Panc1 (cell line): ENCODE measurements around the gene NTN4. TPM values are rescaled to one million over a fixed set of nuclear protein-coding genes. Genes with fewer than 3 reads are reported as not detected.
A peak's percentile ranks its signal among the peaks of the same experiment; 100 is the strongest.

Experiments
- ATAC-seq: fragments of 200-7000 bp; cut with Tn5 transposase; 2 replicates; pipeline ENCODE4 v1.9.1; 2020; ENCODE audit warnings: mild to moderate bottlenecking, moderate library complexity
- BruUV-seq: library from RNA; stranded (reverse); fragments of 400-500 nt; replicated peaks from 2 replicates; lab custom pipeline; 2021; lab: Mats Ljungman, UMichigan
- CTCF ChIA-PET: fragments of 300-600 bp; sonication (Branson Sonifier 250); formaldehyde crosslinking; loops from one replicate; lab custom pipeline; 2022; ENCODE audit warnings: antibody characterized with exemption; lab: Charles Lee
- POLR2A ChIA-PET: fragments of 300-600 bp; sonication (Branson Sonifier 250); formaldehyde crosslinking; loops from one replicate; lab custom pipeline; 2022; ENCODE audit warnings: antibody characterized with exemption; lab: Charles Lee
- DNase-seq: peaks from one replicate; pipeline ENCODE4 v3.0.0-alpha.2; 2010; ENCODE audit warnings: low read depth, low spot score
- H3K27ac ChIP-seq: 2 replicates; pipeline ENCODE4 v1.5.1; 2011; ENCODE audit warnings: mild to moderate bottlenecking, low read length, inconsistent platforms
- H3K27me3 ChIP-seq: fragments of 200-500 bp; sonication (Bioruptor generic); 2 replicates; pipeline ENCODE4 v1.6.0; 2014; ENCODE audit warnings: low read length, inconsistent platforms; ENCODE audit not compliant: control insufficient read depth, insufficient read depth
- H3K36me3 ChIP-seq: fragments of 200-500 bp; sonication (Bioruptor generic); 2 replicates; pipeline ENCODE4 v1.5.1; 2014; ENCODE audit warnings: inconsistent platforms, mild to moderate bottlenecking, low read length, moderate library complexity; ENCODE audit not compliant: control insufficient read depth, insufficient read depth
- H3K4me1 ChIP-seq: 2 replicates; pipeline ENCODE4 v1.5.1; 2011; ENCODE audit warnings: inconsistent platforms, mild to moderate bottlenecking, low read length, moderate library complexity; ENCODE audit not compliant: control insufficient read depth, insufficient read depth
- H3K4me3 ChIP-seq, 2 experiments: 2 replicates each; pipeline ENCODE4 v1.5.1; 2011 to 2012; ENCODE audit warnings: low read depth in 2 of 2, low read length in 2 of 2, mild to moderate bottlenecking in 2 of 2, inconsistent platforms in 1 of 2, moderate library complexity in 1 of 2
- H3K9me3 ChIP-seq: fragments of 200-500 bp; sonication (Bioruptor generic); 2 replicates; pipeline ENCODE4 v1.5.1; 2014; ENCODE audit warnings: low read depth, mild to moderate bottlenecking, inconsistent platforms, low read length, moderate library complexity; ENCODE audit not compliant: control insufficient read depth, insufficient read depth
- POLR2AphosphoS5 ChIP-seq: IDR thresholded peaks from 2 replicates; pipeline ENCODE4 v1.6.1; 2012; ENCODE audit warnings: mild to moderate bottlenecking, low read depth, low read length, moderate library complexity
- SIN3A ChIP-seq: IDR thresholded peaks from 2 replicates; pipeline ENCODE4 v1.6.1; 2012; ENCODE audit warnings: low read depth, mild to moderate bottlenecking, low read length, moderate library complexity, borderline replicate concordance; ENCODE audit not compliant: insufficient read depth
- TCF7L2 ChIP-seq: IDR thresholded peaks from 2 replicates; pipeline ENCODE4 v1.6.1; 2011; ENCODE audit warnings: mild to moderate bottlenecking, low read depth, low read length, inconsistent platforms
- in situ Hi-C: cut with HindIII; loops from 2 replicates; pipeline ENCODE4 v1.10.0; 2016; ENCODE audit warnings: low sequenced_read_pairs, low pct_unique_long_range_greater_than_20kb
- intact Hi-C: fragments of 100-400 bp; cut with micrococcal nuclease; formaldehyde crosslinking; loops from one replicate; pipeline ENCODE4 v1.10.0; 2022; ENCODE audit not compliant: unreplicated experiment
- total RNA-seq: library from RNA; stranded (reverse); gene quantifications from one replicate; pipeline ENCODE4 v1.2.1, GENCODE V29; 2021; ENCODE audit not compliant: unreplicated experiment
- TF ChIP-seq, protein P1 (sequence below): fragments of 450-650 bp; IDR thresholded peaks from 2 replicates; pipeline ENCODE4 v1.5.1; 2017; ENCODE audit warnings: mild to moderate bottlenecking
- TF ChIP-seq, protein P2 (sequence below), 2 experiments: IDR thresholded peaks; 2 replicates each; pipeline ENCODE4 v1.6.1; 2011 to 2012; ENCODE audit warnings: low read depth in 2 of 2, control low read depth in 1 of 2, low read length in 1 of 2, mild to moderate bottlenecking in 1 of 2, moderate library complexity in 1 of 2; ENCODE audit not compliant: insufficient read depth in 1 of 2

Gene NTN4
- total RNA-seq, 1 experiment from 2014 or later: 17.1 TPM

DNA sequence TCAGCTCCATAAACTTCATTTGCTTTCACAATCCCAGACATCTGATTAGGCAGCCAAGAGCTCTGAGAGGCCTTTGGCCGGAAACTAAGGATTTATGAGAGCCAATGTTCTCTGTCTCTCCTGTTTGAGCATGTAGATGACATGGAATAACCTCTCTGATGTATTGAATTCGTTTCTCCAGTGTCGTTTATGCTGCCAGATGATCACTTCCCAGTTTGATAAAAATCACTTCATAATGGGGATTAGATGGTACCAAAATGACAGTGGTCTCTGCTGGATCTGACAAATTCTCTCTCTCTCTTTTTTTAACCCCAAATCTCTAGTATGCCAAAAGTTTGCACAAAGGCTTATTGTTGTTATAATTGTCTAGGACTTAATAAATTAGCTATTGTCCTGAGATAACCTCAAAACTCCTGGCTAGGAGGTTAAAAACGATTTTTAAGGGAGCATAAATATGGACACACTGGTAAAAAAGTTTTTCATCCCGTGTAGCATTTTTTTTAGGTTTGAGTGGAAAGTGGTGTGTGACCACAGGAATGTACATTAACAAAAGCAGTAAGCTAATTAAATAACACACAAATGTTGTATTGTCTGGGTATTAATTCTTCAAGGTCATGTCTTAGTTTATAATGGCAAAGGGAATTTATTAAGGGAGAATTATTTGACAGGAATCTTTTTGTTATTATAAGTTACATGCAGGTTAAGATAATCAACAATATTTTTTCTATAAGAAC is 156.7 kb downstream of the NTN4 start:
- intact Hi-C loops (no loop called here), in situ Hi-C loops (no loop called here)
- TF ChIP-seq, protein P1, sequence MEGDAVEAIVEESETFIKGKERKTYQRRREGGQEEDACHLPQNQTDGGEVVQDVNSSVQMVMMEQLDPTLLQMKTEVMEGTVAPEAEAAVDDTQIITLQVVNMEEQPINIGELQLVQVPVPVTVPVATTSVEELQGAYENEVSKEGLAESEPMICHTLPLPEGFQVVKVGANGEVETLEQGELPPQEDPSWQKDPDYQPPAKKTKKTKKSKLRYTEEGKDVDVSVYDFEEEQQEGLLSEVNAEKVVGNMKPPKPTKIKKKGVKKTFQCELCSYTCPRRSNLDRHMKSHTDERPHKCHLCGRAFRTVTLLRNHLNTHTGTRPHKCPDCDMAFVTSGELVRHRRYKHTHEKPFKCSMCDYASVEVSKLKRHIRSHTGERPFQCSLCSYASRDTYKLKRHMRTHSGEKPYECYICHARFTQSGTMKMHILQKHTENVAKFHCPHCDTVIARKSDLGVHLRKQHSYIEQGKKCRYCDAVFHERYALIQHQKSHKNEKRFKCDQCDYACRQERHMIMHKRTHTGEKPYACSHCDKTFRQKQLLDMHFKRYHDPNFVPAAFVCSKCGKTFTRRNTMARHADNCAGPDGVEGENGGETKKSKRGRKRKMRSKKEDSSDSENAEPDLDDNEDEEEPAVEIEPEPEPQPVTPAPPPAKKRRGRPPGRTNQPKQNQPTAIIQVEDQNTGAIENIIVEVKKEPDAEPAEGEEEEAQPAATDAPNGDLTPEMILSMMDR: no peak
- TF ChIP-seq TCF7L2 (no peak), POLR2AphosphoS5 (no peak), SIN3A (no peak)
- TF ChIP-seq, protein P2, sequence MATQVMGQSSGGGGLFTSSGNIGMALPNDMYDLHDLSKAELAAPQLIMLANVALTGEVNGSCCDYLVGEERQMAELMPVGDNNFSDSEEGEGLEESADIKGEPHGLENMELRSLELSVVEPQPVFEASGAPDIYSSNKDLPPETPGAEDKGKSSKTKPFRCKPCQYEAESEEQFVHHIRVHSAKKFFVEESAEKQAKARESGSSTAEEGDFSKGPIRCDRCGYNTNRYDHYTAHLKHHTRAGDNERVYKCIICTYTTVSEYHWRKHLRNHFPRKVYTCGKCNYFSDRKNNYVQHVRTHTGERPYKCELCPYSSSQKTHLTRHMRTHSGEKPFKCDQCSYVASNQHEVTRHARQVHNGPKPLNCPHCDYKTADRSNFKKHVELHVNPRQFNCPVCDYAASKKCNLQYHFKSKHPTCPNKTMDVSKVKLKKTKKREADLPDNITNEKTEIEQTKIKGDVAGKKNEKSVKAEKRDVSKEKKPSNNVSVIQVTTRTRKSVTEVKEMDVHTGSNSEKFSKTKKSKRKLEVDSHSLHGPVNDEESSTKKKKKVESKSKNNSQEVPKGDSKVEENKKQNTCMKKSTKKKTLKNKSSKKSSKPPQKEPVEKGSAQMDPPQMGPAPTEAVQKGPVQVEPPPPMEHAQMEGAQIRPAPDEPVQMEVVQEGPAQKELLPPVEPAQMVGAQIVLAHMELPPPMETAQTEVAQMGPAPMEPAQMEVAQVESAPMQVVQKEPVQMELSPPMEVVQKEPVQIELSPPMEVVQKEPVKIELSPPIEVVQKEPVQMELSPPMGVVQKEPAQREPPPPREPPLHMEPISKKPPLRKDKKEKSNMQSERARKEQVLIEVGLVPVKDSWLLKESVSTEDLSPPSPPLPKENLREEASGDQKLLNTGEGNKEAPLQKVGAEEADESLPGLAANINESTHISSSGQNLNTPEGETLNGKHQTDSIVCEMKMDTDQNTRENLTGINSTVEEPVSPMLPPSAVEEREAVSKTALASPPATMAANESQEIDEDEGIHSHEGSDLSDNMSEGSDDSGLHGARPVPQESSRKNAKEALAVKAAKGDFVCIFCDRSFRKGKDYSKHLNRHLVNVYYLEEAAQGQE (IDR thresholded peaks at IDR 0.05; ENCODE audit: insufficient read depth in 1 of 2, low read depth in 2 of 2, low read length in 1 of 2): no peak
- Histone ChIP-seq H3K4me3 (no peak overlapping the region), H3K36me3 (no peaks in the 10 kb centered on the region), H3K27me3 (no peaks in the 10 kb centered on the region), H3K9me3 (no peaks in the 10 kb centered on the region), H3K4me1 (no peaks in the 10 kb centered on the region), H3K27ac (peak overlapping the region; percentile 26; the same call in 1 of the 2 replicates)
- no TSS peak for BruUV-seq
- no peak for ATAC-seq
- POLR2A ChIA-PET: no interaction called here
- DNase-seq: no peak
- CTCF ChIA-PET: no interaction called here

GRCh38 chr12:95633049-95633731 is 157.4 kb downstream of the NTN4 start:
- intact Hi-C loops: no loop called here

More at GRCh38 chr12:95633049-95633731, 157.4 kb downstream of the NTN4 start:
- H3K9me3 ChIP-seq: no peaks in the 10 kb centered on the region
- no peak for DNase-seq
- TF ChIP-seq TCF7L2: no peak
- TF ChIP-seq, protein P1: no peak
- no peak for TF ChIP-seq SIN3A
- no peak for TF ChIP-seq POLR2AphosphoS5
- TF ChIP-seq, protein P2 (IDR thresholded peaks at IDR 0.05; ENCODE audit: insufficient read depth in 1 of 2, low read depth in 2 of 2, low read length in 1 of 2): no peak
- ATAC-seq: peak; percentile 87
- POLR2A ChIA-PET: no interaction called here
- no peak overlapping the region for H3K4me3 ChIP-seq
- BruUV-seq: no TSS peak
- no peaks in the 10 kb centered on the region for H3K4me1 ChIP-seq
- H3K27me3 ChIP-seq: no peaks in the 10 kb centered on the region
- CTCF ChIA-PET: no interaction called here
- in situ Hi-C loops: no loop called here
- peak overlapping the region; percentile 26; the same call in 1 of the 2 replicates for H3K27ac ChIP-seq
- H3K36me3 ChIP-seq: no peaks in the 10 kb centered on the region
